CD4-positive, alpha-beta T cell (primary cell): Measurements from ENCODE around the gene SH3TC2. TPM values are rescaled to one million over a fixed set of nuclear protein-coding genes. Genes with fewer than 3 reads are reported as not detected.

Experiments
- ATAC-seq: fragments of 200-7000 bp; cut with Tn5 transposase; one replicate; pipeline ENCODE4 v1.10.0; 2022; ENCODE audit warnings: mild to moderate bottlenecking; ENCODE audit not compliant: poor library complexity
- CTCF ChIA-PET: fragments of 350-600 bp; sonication (Branson Sonifier 250); formaldehyde crosslinking; loops from one replicate; lab custom pipeline; 2021; ENCODE audit warnings: antibody characterized with exemption, inconsistent platforms; lab: Charles Lee
- POLR2A ChIA-PET: fragments of 350-600 bp; sonication (Branson Sonifier 250); formaldehyde crosslinking; loops from one replicate; lab custom pipeline; 2021; ENCODE audit warnings: antibody characterized with exemption, inconsistent platforms; lab: Charles Lee
- DNase-seq, 14 experiments: peaks; one replicate each; pipeline ENCODE4 v3.0.0-alpha.2; 2013 to 2020; ENCODE audit warnings: mixed read lengths in 2 of 14
- H3K27ac ChIP-seq, 2 donors: one replicate each; pipeline versions ENCODE4 v1.5.1 to v1.7.0; 2013; ENCODE audit warnings: low read length in 2 of 2, low read depth in 1 of 2, mild to moderate bottlenecking in 1 of 2
- H3K27me3 ChIP-seq, 2 experiments: 1 replicate in 1 of 2; 2 replicates in 1 of 2; pipeline versions ENCODE4 v1.6.1 to v1.7.0; 2013; ENCODE audit warnings: low read length in 2 of 2, control low read depth in 1 of 2, mild to moderate bottlenecking in 1 of 2, moderate library complexity in 1 of 2; ENCODE audit not compliant: insufficient read depth in 2 of 2, control insufficient read depth in 1 of 2
- H3K36me3 ChIP-seq: one replicate; pipeline ENCODE4 v1.6.1; 2013; ENCODE audit warnings: low read length, control low read depth; ENCODE audit not compliant: insufficient read depth
- H3K4me1 ChIP-seq: one replicate; pipeline ENCODE4 v1.6.1; 2013; ENCODE audit warnings: low read length, control low read depth; ENCODE audit not compliant: insufficient read depth
- H3K4me3 ChIP-seq: one replicate; pipeline ENCODE4 v1.5.1; 2013; ENCODE audit warnings: mild to moderate bottlenecking, low read length, moderate library complexity
- H3K9me3 ChIP-seq, 2 experiments: 1 replicate in 1 of 2; 2 replicates in 1 of 2; pipeline versions ENCODE4 v1.6.1 to v1.7.0; 2013; ENCODE audit warnings: low read length in 2 of 2, mild to moderate bottlenecking in 2 of 2, control low read depth in 1 of 2, moderate library complexity in 1 of 2; ENCODE audit not compliant: control insufficient read depth in 1 of 2, insufficient read depth in 1 of 2
- H3K27ac Mint-ChIP-seq: one replicate; pipeline ENCODE4 v1.8.0; 2020; ENCODE audit warnings: mixed read lengths
- H3K27me3 Mint-ChIP-seq: one replicate; pipeline ENCODE4 v1.8.0; 2021; ENCODE audit warnings: mixed read lengths
- H3K36me3 Mint-ChIP-seq: one replicate; pipeline ENCODE4 v1.8.0; 2021; ENCODE audit warnings: low read depth, mixed read lengths
- H3K4me1 Mint-ChIP-seq: one replicate; pipeline ENCODE4 v1.8.0; 2021; ENCODE audit warnings: low read depth, mixed read lengths
- H3K4me3 Mint-ChIP-seq: one replicate; pipeline ENCODE4 v1.8.0; 2020; ENCODE audit warnings: mild to moderate bottlenecking, mixed read lengths
- H3K9me3 Mint-ChIP-seq: one replicate; pipeline ENCODE4 v1.8.0; 2020; ENCODE audit warnings: mixed read lengths
- intact Hi-C, 2 experiments: fragments of 100-400 bp; cut with DNase I in 1 of 2; cut with micrococcal nuclease in 1 of 2; formaldehyde crosslinking; loops; one replicate each; pipeline versions ENCODE4 v1.15.1 to v1.9.0; 2023 to 2025; cut with DNase I, micrococcal nuclease
- total RNA-seq, 174 experiments: library from RNA in 2 of 174; stranded (reverse) in 2 of 174; gene quantifications; one replicate each; pipeline ENCODE4 v1.2.3 and lab custom pipeline; 2021 to 2026
- TF ChIP-seq, protein P1 (sequence below): fragments of 200-600 bp; IDR thresholded peaks from one replicate; pipeline ENCODE4 v1.8.0; 2022; ENCODE audit warnings: antibody characterized with exemption, mild to moderate bottlenecking

Gene SH3TC2
- total RNA-seq, 2 experiments from 2014 or later, result not detected

DNA sequence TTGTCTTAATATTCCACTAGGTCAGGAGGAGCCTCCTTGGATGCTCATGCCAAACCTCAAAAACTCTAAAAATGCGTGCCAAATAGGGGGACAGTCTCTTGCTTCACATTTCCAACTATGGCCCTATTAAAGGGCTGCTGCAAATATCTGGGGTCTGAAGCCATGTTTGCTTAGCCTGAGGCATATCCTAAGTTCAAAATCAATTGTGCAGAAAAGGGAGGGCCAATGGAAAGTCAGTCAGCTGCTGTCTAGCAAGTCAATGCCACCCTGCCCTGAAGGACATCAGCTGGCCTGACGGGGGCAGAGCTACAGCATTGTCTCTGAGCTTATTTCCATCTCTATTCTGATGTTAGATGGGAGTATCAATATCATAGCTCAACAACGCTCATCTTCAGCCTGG lies 93.6 kb downstream of the SH3TC2 start:
- Mint-ChIP-seq H3K9me3 (no peaks in the 10 kb centered on the region), H3K4me1 (no peaks in the 10 kb centered on the region), H3K27me3 (peaks cover 5% of the 10 kb centered on the region), H3K36me3 (no peaks in the 10 kb centered on the region), H3K4me3 (no peak overlapping the region), H3K27ac (no peak overlapping the region)
- TF ChIP-seq, protein P1, sequence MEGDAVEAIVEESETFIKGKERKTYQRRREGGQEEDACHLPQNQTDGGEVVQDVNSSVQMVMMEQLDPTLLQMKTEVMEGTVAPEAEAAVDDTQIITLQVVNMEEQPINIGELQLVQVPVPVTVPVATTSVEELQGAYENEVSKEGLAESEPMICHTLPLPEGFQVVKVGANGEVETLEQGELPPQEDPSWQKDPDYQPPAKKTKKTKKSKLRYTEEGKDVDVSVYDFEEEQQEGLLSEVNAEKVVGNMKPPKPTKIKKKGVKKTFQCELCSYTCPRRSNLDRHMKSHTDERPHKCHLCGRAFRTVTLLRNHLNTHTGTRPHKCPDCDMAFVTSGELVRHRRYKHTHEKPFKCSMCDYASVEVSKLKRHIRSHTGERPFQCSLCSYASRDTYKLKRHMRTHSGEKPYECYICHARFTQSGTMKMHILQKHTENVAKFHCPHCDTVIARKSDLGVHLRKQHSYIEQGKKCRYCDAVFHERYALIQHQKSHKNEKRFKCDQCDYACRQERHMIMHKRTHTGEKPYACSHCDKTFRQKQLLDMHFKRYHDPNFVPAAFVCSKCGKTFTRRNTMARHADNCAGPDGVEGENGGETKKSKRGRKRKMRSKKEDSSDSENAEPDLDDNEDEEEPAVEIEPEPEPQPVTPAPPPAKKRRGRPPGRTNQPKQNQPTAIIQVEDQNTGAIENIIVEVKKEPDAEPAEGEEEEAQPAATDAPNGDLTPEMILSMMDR, result no peak
- Histone ChIP-seq H3K27me3 (no peaks in the 10 kb centered on the region), H3K27ac (no peak overlapping the region), H3K4me3 (no peak overlapping the region), H3K4me1 (no peaks in the 10 kb centered on the region), H3K9me3 (no peaks in the 10 kb centered on the region), H3K36me3 (no peaks in the 10 kb centered on the region)
- ATAC-seq (no peak), DNase-seq (no peak)
- intact Hi-C loops, result no loop called here
- POLR2A ChIA-PET, result no interaction called here
- CTCF ChIA-PET, result no interaction called here

DNA sequence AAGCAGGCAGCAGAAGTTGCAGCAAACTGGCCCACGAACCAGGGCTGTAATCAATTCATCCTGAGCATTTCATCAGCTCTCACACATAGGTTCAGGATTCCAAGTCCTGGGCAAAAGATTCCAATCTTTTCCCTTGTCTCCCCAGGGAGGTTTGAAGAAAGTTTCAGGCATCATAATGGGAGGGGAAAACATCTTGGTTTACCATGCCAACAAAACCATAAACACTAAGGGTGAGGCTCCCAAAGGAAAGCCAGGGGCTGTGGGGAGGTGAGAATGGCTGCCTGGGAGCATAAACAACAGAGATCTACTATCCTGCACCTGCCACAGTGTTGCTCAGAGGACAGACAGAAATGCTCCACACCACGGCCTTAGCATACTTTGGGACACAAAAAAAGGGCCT lies 94.6 kb downstream of the SH3TC2 start:
- no peak for DNase-seq
- H3K27ac ChIP-seq, result no peak overlapping the region
- H3K27me3 Mint-ChIP-seq, result no peaks in the 10 kb centered on the region
- CTCF ChIA-PET, result no interaction called here
- H3K9me3 Mint-ChIP-seq, result no peaks in the 10 kb centered on the region
- POLR2A ChIA-PET, result no interaction called here
- TF ChIP-seq, protein P1, result no peak
- ATAC-seq, result no peak
- peaks cover 2% of the 10 kb centered on the region for H3K4me1 ChIP-seq
- H3K27ac Mint-ChIP-seq, result no peak overlapping the region
- H3K4me1 Mint-ChIP-seq, result no peaks in the 10 kb centered on the region
- H3K4me3 ChIP-seq, result no peak overlapping the region
- H3K27me3 ChIP-seq, result no peaks in the 10 kb centered on the region
- intact Hi-C loops, result no loop called here
- no peaks in the 10 kb centered on the region for H3K9me3 ChIP-seq
- no peaks in the 10 kb centered on the region for H3K36me3 Mint-ChIP-seq
- no peaks in the 10 kb centered on the region for H3K36me3 ChIP-seq
- no peak overlapping the region for H3K4me3 Mint-ChIP-seq

GRCh38 chr5:148967783-148968182 lies 95.1 kb downstream of the SH3TC2 start:
- CTCF ChIA-PET, result no interaction called here
- H3K36me3 ChIP-seq, result no peaks in the 10 kb centered on the region

More at GRCh38 chr5:148967783-148968182, 95.1 kb downstream of the SH3TC2 start:
- Histone ChIP-seq H3K9me3 (no peaks in the 10 kb centered on the region), H3K4me3 (no peak overlapping the region), H3K27ac (no peak overlapping the region), H3K4me1 (peaks cover 2% of the 10 kb centered on the region), H3K27me3 (no peaks in the 10 kb centered on the region)
- Mint-ChIP-seq H3K36me3 (no peaks in the 10 kb centered on the region), H3K4me1 (no peaks in the 10 kb centered on the region), H3K27me3 (no peaks in the 10 kb centered on the region), H3K4me3 (no peak overlapping the region), H3K9me3 (no peaks in the 10 kb centered on the region), H3K27ac (no peak overlapping the region)
- ATAC-seq, result no peak
- TF ChIP-seq, protein P1, result no peak
- POLR2A ChIA-PET, result no interaction called here
- no peak for DNase-seq
- intact Hi-C loops, result no loop called here
